ENCODE results near the gene CIAO2A. TPM values are rescaled to one million over a fixed set of nuclear protein-coding genes. Genes with fewer than 3 reads are reported as not detected.

Gene CIAO2A
- total RNA-seq, 1 donor from 2014 or later, result 53.4 TPM

GRCh38 chr15:64117759-64118487 is 24.3 kb upstream of the CIAO2A start:
- Mint-ChIP-seq H3K4me1 (ENCODE audit: low read depth, unreplicated experiment) (peaks cover 9% of the 10 kb centered on the region), H3K27ac (ENCODE audit: unreplicated experiment) (no peak overlapping the region), H3K27me3 (ENCODE audit: low read depth, unreplicated experiment) (no peaks in the 10 kb centered on the region), H3K9me3 (ENCODE audit: unreplicated experiment) (no peaks in the 10 kb centered on the region), H3K36me3 (ENCODE audit: low read depth, unreplicated experiment) (peaks cover 22% of the 10 kb centered on the region), H3K4me3 (ENCODE audit: unreplicated experiment) (no peak overlapping the region)
- no peak for TF ChIP-seq CTCF (IDR thresholded peaks at IDR 0.05; ENCODE audit: insufficient read depth, low read depth, low read length)
- no peak for TF ChIP-seq EZH2 (IDR thresholded peaks at IDR 0.05; ENCODE audit: insufficient read depth, low read length)
- no peak overlapping the region for H3K4me2 ChIP-seq (ENCODE audit: low read length)
- H3K4me3 ChIP-seq (ENCODE audit: insufficient read depth, low read depth, low read length), result no peak overlapping the region
- no peaks in the 10 kb centered on the region for H3K27me3 ChIP-seq (ENCODE audit: insufficient read depth, low read length)
- peaks cover 41% of the 10 kb centered on the region for H3K36me3 ChIP-seq (ENCODE audit: insufficient read depth, low read length)
- no peak overlapping the region for H3K27ac ChIP-seq (ENCODE audit: low read depth, low read length)
- no peak overlapping the region for H3K9ac ChIP-seq (ENCODE audit: low read length)
- no peaks in the 10 kb centered on the region for H3K4me1 ChIP-seq (ENCODE audit: insufficient read depth, low read length)
- no peak for FAIRE-seq
- no peak overlapping the region for H2AFZ ChIP-seq (ENCODE audit: low read depth, low read length)
- H4K20me1 ChIP-seq (ENCODE audit: insufficient read depth, low read length), result peaks cover 19% of the 10 kb centered on the region
- no peaks in the 10 kb centered on the region for H3K9me3 ChIP-seq (ENCODE audit: insufficient read depth, low read depth, low read length)
- DNase-seq (ENCODE audit: low read depth), result no peak
- peaks cover 3% of the 10 kb centered on the region for H3K79me2 ChIP-seq (ENCODE audit: insufficient read depth, low read length)

GRCh38 chr15:64112904-64113303 is 19.3 kb upstream of the CIAO2A start:
- TF ChIP-seq EZH2 (IDR thresholded peaks at IDR 0.05; ENCODE audit: insufficient read depth, low read length) (no peak), CTCF (IDR thresholded peaks at IDR 0.05; ENCODE audit: insufficient read depth, low read depth, low read length) (no peak)
- no peak for DNase-seq (ENCODE audit: low read depth)

More at GRCh38 chr15:64112904-64113303, 19.3 kb upstream of the CIAO2A start:
- Mint-ChIP-seq H3K9me3 (ENCODE audit: unreplicated experiment) (no peaks in the 10 kb centered on the region), H3K36me3 (ENCODE audit: low read depth, unreplicated experiment) (peaks cover 14% of the 10 kb centered on the region), H3K4me3 (ENCODE audit: unreplicated experiment) (no peak overlapping the region), H3K27me3 (ENCODE audit: low read depth, unreplicated experiment) (no peaks in the 10 kb centered on the region), H3K4me1 (ENCODE audit: low read depth, unreplicated experiment) (peaks cover 28% of the 10 kb centered on the region), H3K27ac (ENCODE audit: unreplicated experiment) (no peak overlapping the region)
- H3K4me1 ChIP-seq (ENCODE audit: insufficient read depth, low read length), result no peaks in the 10 kb centered on the region
- H4K20me1 ChIP-seq (ENCODE audit: insufficient read depth, low read length), result peaks cover 59% of the 10 kb centered on the region
- no peak overlapping the region for H3K27ac ChIP-seq (ENCODE audit: low read depth, low read length)
- peaks cover 24% of the 10 kb centered on the region for H3K36me3 ChIP-seq (ENCODE audit: insufficient read depth, low read length)
- H3K79me2 ChIP-seq (ENCODE audit: insufficient read depth, low read length), result peaks cover 51% of the 10 kb centered on the region
- H3K9me3 ChIP-seq (ENCODE audit: insufficient read depth, low read depth, low read length), result no peaks in the 10 kb centered on the region
- H3K9ac ChIP-seq (ENCODE audit: low read length), result no peak overlapping the region
- H3K4me2 ChIP-seq (ENCODE audit: low read length), result no peak overlapping the region
- H2AFZ ChIP-seq (ENCODE audit: low read depth, low read length), result no peak overlapping the region
- no peak for FAIRE-seq
- no peaks in the 10 kb centered on the region for H3K27me3 ChIP-seq (ENCODE audit: insufficient read depth, low read length)
- no peak overlapping the region for H3K4me3 ChIP-seq (ENCODE audit: insufficient read depth, low read depth, low read length)
